ENCODE results near the gene ULK4. TPM values are rescaled to one million over a fixed set of nuclear protein-coding genes. Genes with fewer than 3 reads are reported as not detected.

Gene ULK4
- total and polyA plus RNA-seq, 9 of the 15 experiments (the other 6 are each of a cell fraction or from before 2014, with no cell fraction given), result 3.0 to 5.9 (median 3.5) TPM

DNA sequence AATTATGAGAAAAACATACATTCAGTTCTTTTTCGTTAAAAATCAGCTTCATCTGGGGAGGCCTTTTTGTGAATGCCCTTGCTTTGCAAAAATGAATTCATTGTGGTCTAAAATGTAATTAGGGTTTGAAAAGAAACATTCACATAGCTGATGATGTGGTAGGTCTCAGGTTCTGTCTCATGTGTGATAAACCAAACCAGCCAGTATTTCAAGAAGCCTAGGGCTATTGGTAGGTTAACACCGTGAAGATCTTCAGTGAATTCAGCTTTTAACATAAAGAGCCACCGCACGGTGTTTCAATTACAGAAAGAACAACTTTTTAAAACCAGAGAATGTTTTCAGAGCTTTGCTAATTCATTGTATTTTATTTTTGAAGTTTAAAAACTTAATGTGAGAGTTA, 720.7 kb downstream of the ULK4 start:
- Histone ChIP-seq H3K4me2 (ENCODE audit: insufficient read depth, low read length) (no peak overlapping the region), H3K27ac (ENCODE audit: extremely low read depth, low read depth, low read length) (no peak overlapping the region), H3K79me2 (ENCODE audit: control insufficient read depth, insufficient read depth, low read length) (no peaks in the 10 kb centered on the region), H3K9ac (ENCODE audit: insufficient read depth in 1 of 2, low read depth in 2 of 2, low read length in 2 of 2) (no peak overlapping the region), H3K9me3 (replicated peaks; ENCODE audit: control insufficient read depth, insufficient read depth, low read depth, low read length) (no peaks in the 10 kb centered on the region), H3K9me1 (ENCODE audit: control insufficient read depth, insufficient read depth, low read length) (no peaks in the 10 kb centered on the region), H3K36me3 (ENCODE audit: control insufficient read depth, insufficient read depth, low read length) (peaks cover 51% of the 10 kb centered on the region), H3K27me3 (ENCODE audit: control insufficient read depth in 2 of 2, insufficient read depth in 2 of 2, low read length in 2 of 2) (no peaks in the 10 kb centered on the region), H2AFZ (ENCODE audit: low read depth, low read length) (no peak overlapping the region), H3K4me1 (replicated peaks in 1 of 2; ENCODE audit: control insufficient read depth in 2 of 2, insufficient read depth in 2 of 2, low read length in 2 of 2) (no peaks in the 10 kb centered on the region), H4K20me1 (replicated peaks; ENCODE audit: control insufficient read depth, insufficient read depth, low read length) (0 out of 2 replicates have a peak, but pooled peaks cover 4% of the 10 kb centered on the region), H3K4me3 (no peak overlapping the region)
- no TSS peak for BruUV-seq (replicated peaks)
- ChIA-PET CTCF (ENCODE audit: low intra/inter-chr PET ratio) (no interaction called here), POLR2A (interaction anchor here (0.6 to 1.7 kb wide), 4 partner anchors 9 to 914 kb away, joined by 3 to 7 read pairs (median 4); no protein-coding TSS in a partner anchor)
- ATAC-seq (no peak), DNase-seq (ENCODE audit: extremely low read depth in 1 of 4, low spot score in 3 of 4) (no peak), FAIRE-seq (no peak)
- TF ChIP-seq NCOR1 (IDR thresholded peaks at IDR 0.05) (no peak), ZNF282 (CRISPR knock-in tag; IDR thresholded peaks at IDR 0.05) (no peak), SIN3B (IDR thresholded peaks at IDR 0.05; ENCODE audit: low read depth) (no peak), MED1 (CRISPR knock-in tag; IDR thresholded peaks at IDR 0.05; ENCODE audit: borderline replicate concordance) (no peak)
- in situ Hi-C loops (cut with MboI) (no loop called here), intact Hi-C loops (cut with micrococcal nuclease) (no loop called here)
- WGBS (ENCODE audit: insufficient coverage, low coverage, missing lambda C conversion rate), result 94% methylated on average over 4 of the region's 4 CpGs

DNA sequence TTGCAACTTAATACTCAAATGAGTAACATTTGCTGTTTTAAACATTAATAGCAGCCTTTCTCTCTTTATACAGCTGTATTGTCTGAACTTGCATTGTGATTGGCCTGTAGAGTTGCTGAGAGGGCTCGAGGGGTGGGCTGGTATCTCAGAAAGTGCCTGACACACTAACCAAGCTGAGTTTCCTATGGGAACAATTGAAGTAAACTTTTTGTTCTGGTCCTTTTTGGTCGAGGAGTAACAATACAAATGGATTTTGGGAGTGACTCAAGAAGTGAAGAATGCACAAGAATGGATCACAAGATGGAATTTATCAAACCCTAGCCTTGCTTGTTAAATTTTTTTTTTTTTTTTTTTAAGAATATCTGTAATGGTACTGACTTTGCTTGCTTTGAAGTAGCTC, 722.3 kb downstream of the ULK4 start:
- no peak for DNase-seq (ENCODE audit: extremely low read depth in 1 of 4, low spot score in 3 of 4)
- no peak overlapping the region for H3K4me3 ChIP-seq
- no peak overlapping the region for H3K4me2 ChIP-seq (ENCODE audit: insufficient read depth, low read length)
- no peaks in the 10 kb centered on the region for H4K20me1 ChIP-seq (replicated peaks; ENCODE audit: control insufficient read depth, insufficient read depth, low read length)
- H3K27ac ChIP-seq (ENCODE audit: extremely low read depth, low read depth, low read length), result no peak overlapping the region
- TF ChIP-seq NCOA6 (IDR thresholded peaks at IDR 0.05), result no peak
- H3K36me3 ChIP-seq (ENCODE audit: control insufficient read depth, insufficient read depth, low read length), result peaks cover 66% of the 10 kb centered on the region
- no peak overlapping the region for H2AFZ ChIP-seq (ENCODE audit: low read depth, low read length)
- FAIRE-seq, result no peak
- in situ Hi-C loops (cut with MboI) (no loop called here), intact Hi-C loops (cut with micrococcal nuclease) (no loop called here)
- 66% methylated on average over 2 of the region's 2 CpGs for WGBS (ENCODE audit: insufficient coverage, low coverage, missing lambda C conversion rate)
- no peaks in the 10 kb centered on the region for H3K79me2 ChIP-seq (ENCODE audit: control insufficient read depth, insufficient read depth, low read length)
- no peaks in the 10 kb centered on the region for H3K4me1 ChIP-seq (replicated peaks in 1 of 2; ENCODE audit: control insufficient read depth in 2 of 2, insufficient read depth in 2 of 2, low read length in 2 of 2)
- ATAC-seq, result no peak
- no peaks in the 10 kb centered on the region for H3K27me3 ChIP-seq (ENCODE audit: control insufficient read depth in 2 of 2, insufficient read depth in 2 of 2, low read length in 2 of 2)
- POLR2A ChIA-PET, result interaction anchor here (1.0 kb wide), 1 partner anchor 40 kb away, joined by 4 read pairs; the partner anchor contains the start of gene CTNNB1
- CTCF ChIA-PET (ENCODE audit: low intra/inter-chr PET ratio), result no interaction called here
- no TSS peak for BruUV-seq (replicated peaks)
- no peaks in the 10 kb centered on the region for H3K9me1 ChIP-seq (ENCODE audit: control insufficient read depth, insufficient read depth, low read length)
- no peak overlapping the region for H3K9ac ChIP-seq (ENCODE audit: insufficient read depth in 1 of 2, low read depth in 2 of 2, low read length in 2 of 2)
- H3K9me3 ChIP-seq (replicated peaks; ENCODE audit: control insufficient read depth, insufficient read depth, low read depth, low read length), result no peaks in the 10 kb centered on the region

Measured in K562 (cell line).